NOMO-1 treated with dmso at 0.1 percent for 144 hours (cell line): ENCODE results near the gene MAN1B1.

Experiments used
- DNase-seq: peaks from one replicate; lab custom pipeline; 2025; ENCODE audit not compliant: unreplicated experiment; lab: John Stamatoyannopoulos, UW

Gene MAN1B1

DNA sequence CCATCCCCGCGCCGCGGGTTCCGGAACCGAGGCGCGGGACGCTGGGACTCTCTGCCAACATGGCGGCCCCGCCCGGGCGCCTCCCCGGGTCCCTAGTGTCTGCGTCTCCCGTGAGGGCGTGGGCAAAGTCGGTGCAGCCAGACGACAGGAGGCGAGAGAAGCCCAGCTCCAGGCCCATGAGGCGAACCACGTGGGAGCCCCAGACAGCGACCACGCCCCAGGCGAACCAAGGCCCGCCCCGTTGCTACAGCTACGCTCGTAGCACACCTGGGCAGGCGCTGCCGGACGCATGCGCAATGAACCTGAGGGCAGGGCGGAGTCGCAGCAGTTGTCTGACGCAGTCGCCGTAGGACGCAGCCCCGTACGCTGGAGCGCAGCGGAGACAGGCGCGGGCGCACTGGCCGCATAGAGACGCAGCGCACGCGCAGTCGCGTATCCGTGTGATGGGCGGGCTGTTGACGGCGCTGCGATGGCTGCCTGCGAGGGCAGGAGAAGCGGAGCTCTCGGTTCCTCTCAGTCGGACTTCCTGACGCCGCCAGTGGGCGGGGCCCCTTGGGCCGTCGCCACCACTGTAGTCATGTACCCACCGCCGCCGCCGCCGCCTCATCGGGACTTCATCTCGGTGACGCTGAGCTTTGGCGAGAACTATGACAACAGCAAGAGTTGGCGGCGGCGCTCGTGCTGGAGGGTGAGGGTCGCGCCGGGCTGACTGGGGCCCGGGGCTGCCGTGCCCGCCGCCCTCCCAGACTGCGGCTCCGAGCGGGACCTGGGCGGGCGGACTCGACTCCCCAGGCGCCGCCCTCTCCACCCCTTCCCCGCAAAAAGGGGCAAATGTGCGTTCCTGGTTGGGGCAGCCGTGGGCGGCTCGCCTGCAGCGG lies at the start of gene MAN1B1:
MAN1B1 (plus strand) TSS at position 455 of the 878 bp plus-strand sequence; CDS start at position 470, 15 bp downstream.
- DNase-seq = peak; percentile 100

- no peak for DNase-seq
Observed at GRCh38 chr9:137037035-137037434, 49.8 kb upstream of the MAN1B1 start.

DNA sequence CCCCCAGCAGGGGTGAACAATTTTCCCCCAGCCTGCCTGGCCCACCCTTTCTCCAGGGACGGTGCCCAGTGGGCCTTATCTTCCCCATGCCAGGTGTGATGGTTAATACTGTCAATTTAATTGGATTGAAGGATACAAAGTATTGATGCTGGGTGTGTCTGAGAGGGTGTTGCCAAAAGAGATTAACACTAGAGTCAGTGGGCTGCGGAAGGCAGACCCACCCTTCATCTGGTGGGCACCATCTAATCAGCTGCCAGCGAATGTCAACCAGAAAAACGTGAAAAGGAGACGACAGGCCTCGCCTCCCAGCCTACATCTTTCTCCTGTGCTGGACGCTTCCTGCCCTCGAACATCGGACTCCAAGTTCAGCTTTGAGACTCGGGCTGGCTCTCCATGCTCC lies 49.3 kb upstream of the MAN1B1 start:
- DNase-seq = no peak

- DNase-seq = no peak
Observed at GRCh38 chr9:137038916-137039315, 47.9 kb upstream of the MAN1B1 start.

DNA sequence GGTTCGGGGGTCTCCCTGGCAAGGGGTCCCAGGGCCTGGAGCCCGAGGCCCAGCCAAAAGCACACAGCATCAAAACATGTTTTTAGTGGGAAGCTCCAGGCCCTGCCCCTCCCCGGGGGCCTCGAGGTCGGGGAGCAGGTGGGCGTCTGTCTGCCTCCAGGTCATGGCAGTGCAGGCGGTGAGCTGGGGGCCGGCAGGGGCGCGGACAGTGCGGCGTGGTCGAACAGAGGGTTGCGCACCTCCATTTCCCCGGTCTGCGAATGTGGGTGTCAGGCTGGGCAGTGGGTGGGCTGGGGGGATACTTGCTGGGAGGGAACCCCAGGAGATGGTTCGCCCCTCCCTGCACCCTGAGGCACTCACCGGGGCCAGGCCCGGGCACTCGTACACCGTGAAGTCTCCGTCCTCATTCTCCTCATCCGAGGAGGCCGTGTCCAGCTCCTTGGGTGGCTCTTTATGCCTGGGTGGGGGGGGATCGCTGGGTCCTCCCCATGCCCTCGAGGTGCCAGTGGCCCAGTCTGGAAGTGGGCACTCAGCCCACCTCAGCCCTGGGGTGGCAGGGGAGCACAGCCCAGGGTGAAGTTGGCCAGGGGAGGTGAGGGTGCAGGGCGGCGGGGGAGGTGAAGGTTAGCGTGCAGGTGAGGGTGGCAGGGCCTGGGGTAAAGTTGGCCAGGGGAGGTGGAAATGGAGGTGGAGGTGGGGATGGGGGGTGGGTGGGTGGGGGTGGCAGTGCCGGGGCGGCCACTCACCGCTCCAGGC lies 47.0 kb upstream of the MAN1B1 start:
- no peak for DNase-seq

DNA sequence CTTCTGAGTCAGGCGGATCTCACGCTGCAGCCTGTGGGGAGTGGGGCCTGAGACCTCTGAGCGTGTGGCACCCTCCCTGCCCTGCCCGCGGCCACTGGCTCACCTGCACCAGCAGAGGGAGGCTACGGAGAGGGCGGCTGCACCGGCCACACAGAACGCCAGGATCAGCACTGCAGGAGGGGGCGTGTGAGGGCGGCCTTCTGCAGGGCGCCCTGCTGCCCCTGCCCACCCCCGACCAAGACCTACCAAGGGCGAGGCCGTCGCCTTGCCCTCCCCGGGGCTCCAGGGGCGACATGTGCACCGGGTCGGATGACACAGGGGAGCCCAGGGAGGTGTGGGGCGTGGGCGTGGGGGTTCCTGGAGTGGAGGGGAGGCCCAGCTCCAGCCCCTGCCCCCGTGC lies 46.2 kb upstream of the MAN1B1 start:
- DNase-seq = no peak

DNA sequence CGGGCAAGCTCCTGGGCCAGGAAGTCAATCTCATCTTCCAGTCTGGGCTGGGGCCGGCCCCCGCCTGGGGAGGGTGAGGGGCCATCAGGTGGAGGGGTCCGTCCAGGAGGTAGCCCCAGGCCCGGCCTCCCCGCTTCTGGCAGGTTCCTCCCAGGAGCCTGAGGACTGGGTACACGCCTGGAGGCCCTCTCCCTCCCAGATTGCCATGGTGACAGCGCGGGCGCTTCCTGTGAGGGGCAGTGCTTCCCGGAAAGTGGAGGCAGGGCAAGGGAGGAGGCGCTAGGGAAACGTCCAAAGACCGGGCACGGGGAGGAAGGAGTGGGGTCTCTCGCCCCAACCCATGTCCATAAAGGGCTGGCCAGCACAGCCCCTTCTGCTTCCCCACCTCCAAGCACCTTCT lies 45.7 kb upstream of the MAN1B1 start:
- DNase-seq = no peak

GRCh38 chr9:137042751-137043727 lies 43.7 kb upstream of the MAN1B1 start:
- no peak for DNase-seq

DNA sequence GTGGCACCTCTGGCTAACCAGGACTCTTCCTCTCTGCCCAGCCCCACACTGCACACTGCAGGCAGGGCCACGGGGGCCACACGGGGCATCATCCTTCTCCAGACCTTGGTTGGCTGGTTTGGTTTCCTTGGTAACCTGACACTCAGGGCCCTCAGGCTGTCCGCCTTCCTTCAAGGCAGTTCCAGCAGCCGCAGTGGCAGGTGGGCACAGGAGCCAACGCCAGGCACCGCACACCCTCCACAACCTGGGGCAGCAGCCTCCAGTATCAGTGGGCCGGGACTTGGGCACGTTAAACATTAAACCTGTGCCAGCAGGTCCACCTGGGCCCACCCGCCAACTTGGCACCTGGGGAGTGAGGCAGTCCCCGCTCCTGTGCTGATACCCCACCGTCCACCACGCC lies 42.7 kb upstream of the MAN1B1 start:
- DNase-seq = no peak

DNA sequence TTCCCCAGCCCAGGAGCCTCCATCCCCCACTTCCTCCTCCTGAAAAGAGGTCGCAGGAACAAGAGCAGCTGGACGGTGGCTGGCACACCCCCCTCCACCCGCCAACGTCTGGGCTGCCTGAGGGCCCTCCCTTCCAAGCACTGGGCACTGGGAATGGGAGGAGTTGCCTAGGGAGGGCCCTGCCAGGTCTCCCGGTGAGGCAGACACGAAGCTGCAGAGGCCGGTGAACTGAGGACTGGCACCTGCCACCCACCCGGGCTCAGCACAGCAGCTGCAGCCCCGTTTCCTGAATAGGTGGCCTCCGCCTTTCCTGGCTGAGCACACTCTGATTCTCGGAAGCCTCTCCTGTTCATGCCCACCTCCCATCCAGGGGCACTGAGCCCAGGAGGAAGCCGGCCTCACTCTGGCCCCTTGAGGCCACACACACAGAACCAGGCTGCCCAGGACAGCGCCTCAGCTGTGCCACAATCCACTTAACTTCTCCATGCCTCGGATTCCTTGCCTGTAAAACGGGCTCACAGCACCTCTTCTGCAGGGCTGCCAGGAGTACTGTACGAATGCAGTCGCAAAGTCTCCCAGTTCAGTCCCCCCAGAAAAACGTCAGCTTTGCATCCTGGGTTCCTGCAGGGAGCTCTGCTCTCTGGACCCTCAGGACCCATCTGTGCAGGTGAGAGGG lies 42.1 kb upstream of the MAN1B1 start:
- DNase-seq = no peak

DNA sequence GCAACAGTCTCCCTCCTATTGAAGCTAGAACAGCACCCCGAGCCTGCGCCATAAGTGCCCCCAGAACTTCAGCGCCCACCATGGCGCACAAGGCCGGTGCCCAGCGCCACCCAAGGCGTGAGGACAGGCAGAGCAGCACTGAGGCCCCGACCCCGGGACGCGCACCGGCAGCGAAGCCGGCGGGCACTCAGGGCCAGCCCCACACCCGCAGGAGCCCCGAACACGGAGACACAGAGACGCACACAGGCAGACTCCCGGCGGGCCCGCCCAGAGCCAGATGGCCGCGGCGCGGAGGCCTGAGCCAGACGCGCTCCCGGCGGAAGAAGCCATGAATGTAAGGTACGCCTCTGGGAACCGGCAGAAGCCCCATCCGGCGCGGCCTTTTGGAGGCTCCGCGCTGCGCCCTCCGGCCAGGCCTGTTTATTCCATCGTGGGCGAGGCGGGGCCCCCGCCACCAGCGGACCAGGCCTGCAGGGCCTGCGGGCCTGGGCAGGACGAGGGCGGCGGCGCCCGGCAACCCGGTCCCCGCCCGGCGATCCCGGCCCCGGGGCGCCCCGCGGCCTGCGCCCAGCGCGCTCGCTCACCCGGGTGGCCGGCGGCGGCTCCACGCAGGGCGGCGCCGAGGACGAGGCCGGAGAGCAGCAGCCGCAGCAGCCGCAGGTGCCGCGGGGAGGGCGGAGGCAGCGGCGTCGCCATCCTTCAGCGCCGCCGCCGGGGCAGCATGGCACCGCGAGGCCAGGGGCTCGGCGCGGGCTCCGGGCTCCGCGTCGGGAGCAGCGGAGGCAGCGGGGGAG lies 41.3 kb upstream of the MAN1B1 start:
- DNase-seq = no peak

DNA sequence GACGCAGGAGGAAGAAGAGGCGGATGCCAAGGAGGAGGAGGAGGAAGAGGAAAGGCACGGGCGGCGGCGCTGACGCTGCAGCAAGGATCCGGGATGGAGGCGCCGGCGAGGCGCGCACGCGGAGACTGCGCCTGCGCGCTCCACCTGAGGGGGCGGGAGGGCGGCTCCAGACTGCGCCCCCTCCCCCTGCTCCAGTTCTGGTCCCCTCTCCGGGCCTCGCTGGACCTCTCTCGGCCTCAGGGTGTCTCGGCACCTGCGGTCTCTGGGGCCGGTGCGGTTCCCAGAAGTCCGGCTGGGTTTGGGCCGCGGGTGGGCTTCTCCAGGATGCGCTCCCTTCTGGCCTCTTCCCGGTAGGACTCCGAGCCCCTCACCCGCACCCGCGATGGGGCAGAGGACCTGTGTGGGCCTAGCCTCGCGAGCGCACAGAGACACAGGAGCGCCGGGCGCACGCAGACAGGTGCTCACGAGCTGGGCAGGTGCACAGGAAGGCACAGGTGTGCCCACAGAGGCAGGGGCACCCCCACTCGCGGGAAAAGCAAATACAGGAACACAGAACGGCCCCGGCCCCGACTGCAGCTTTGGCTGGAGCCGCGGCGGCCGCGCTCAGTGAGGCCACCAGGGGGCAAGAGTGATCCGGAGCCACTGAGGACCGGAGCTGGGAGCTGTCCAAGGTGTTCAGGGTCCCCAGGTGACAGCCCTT lies 40.5 kb upstream of the MAN1B1 start, which contains the start of gene NPDC1:
NPDC1 (minus strand) TSS at position 90 of the 700 bp plus-strand sequence. CDS start 188 bp downstream, outside the sequence.
- DNase-seq = peak; percentile 63

- DNase-seq = no peak
Observed at GRCh38 chr9:137048655-137049543, 37.9 kb upstream of the MAN1B1 start.

DNA sequence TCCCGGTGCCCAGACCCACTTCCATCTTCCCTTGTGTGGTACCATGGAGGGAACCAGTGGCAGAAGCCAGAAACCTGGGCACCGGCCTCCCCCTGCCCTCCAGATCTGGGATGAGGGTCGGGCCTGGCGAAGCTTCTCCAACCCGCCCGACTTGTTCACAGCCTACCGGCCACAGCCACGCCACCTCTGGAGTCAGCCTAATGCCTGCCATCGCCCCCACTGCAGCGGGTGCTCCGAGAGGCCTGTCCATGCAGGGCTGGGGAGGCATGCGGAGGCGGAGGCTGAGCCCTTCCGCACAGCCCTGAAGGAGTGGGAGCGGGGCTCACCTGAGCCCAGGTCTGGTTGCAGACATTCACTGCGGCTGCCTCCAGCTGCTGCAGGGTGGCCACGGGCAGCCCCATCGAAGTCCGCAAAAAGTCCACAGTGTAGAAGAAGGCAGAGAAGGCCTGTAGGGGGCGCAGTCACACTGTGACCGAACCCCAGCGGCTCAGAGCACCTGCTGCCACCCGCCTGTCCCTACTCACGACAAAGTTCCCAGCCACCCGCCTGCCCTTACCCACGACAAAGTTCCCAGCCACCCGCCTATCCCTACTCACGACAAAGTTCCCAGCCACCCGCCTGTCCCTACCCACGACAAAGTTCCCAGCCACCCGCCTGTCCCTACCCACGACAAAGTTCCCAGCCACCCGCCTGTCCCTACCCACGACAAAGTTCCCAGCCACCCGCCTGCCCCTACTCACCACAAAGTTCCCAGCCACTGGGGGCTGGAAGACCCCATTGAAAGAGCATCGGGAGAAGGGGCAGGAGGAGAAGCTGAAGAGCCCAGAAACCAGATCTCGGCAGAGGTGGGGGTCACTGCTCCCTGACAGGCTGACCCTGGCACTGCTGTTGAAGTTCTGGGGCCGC lies 37.0 kb upstream of the MAN1B1 start:
- peak; percentile 49 for DNase-seq

GRCh38 chr9:137050570-137050969 lies 36.2 kb upstream of the MAN1B1 start:
- DNase-seq = no peak

- DNase-seq = no peak
Observed at GRCh38 chr9:137051145-137051724, 35.5 kb upstream of the MAN1B1 start.
